Mesenchymal stem cell (in vitro differentiated cells and primary cell): ENCODE results near the gene RABGEF1.

Experiments used
- DNase-seq: peaks from one replicate; pipeline ENCODE4 v3.0.0-alpha.2; 2013
- H2AFZ ChIP-seq: one replicate; pipeline ENCODE4 v1.6.1; 2013; ENCODE audit warnings: low read depth, mild to moderate bottlenecking, control low read depth, inconsistent platforms, low read length, moderate library complexity
- H2AK5ac ChIP-seq: 2 replicates; pipeline ENCODE4 v1.6.1; 2013; ENCODE audit warnings: low read length, moderate library complexity, mild to moderate bottlenecking, inconsistent platforms; ENCODE audit not compliant: severe bottlenecking
- H2BK120ac ChIP-seq: one replicate; pipeline ENCODE4 v1.6.1; 2013; ENCODE audit warnings: low read depth, mild to moderate bottlenecking, inconsistent platforms, low read length, moderate library complexity
- H2BK12ac ChIP-seq, 2 experiments: one replicate each; pipeline ENCODE4 v1.6.1; 2013; ENCODE audit warnings: inconsistent platforms in 2 of 2, low read length in 2 of 2, mild to moderate bottlenecking in 2 of 2, moderate library complexity in 2 of 2, control low read depth in 1 of 2
- H2BK15ac ChIP-seq: one replicate; pipeline ENCODE4 v1.6.1; 2013; ENCODE audit warnings: mild to moderate bottlenecking, low read depth, inconsistent platforms; ENCODE audit not compliant: poor library complexity, severe bottlenecking
- H2BK5ac ChIP-seq: 2 replicates; pipeline ENCODE4 v1.6.1; 2013; ENCODE audit warnings: low read depth, mild to moderate bottlenecking, low read length, control low read depth, inconsistent platforms; ENCODE audit not compliant: poor library complexity, severe bottlenecking
- H3K14ac ChIP-seq, 2 experiments: one replicate each; pipeline ENCODE4 v1.6.1; 2013; ENCODE audit warnings: inconsistent platforms in 2 of 2, low read length in 2 of 2, control low read depth in 1 of 2, mild to moderate bottlenecking in 1 of 2, moderate library complexity in 1 of 2
- H3K18ac ChIP-seq, 2 experiments: one replicate each; pipeline ENCODE4 v1.6.1; 2013; ENCODE audit warnings: inconsistent platforms in 2 of 2, low read length in 2 of 2, control low read depth in 1 of 2, low read depth in 1 of 2, mild to moderate bottlenecking in 1 of 2
- H3K23ac ChIP-seq, 2 experiments: one replicate each; pipeline ENCODE4 v1.6.1; 2013; ENCODE audit warnings: inconsistent platforms in 2 of 2, low read length in 2 of 2, mild to moderate bottlenecking in 2 of 2, moderate library complexity in 2 of 2, control low read depth in 1 of 2
- H3K27ac ChIP-seq: 2 replicates; pipeline ENCODE4 v1.5.1; 2013; ENCODE audit warnings: mild to moderate bottlenecking, moderate library complexity, low read length, control low read depth, inconsistent platforms; ENCODE audit not compliant: poor library complexity, severe bottlenecking
- H3K27me3 ChIP-seq, 2 experiments: 2 replicates each; pipeline versions ENCODE4 v1.6.1 to v1.7.0; 2013; ENCODE audit warnings: low read length in 2 of 2, mild to moderate bottlenecking in 2 of 2, moderate library complexity in 2 of 2, control low read depth in 1 of 2, inconsistent platforms in 1 of 2; ENCODE audit not compliant: control insufficient read depth in 1 of 2, insufficient read depth in 1 of 2
- H3K36me3 ChIP-seq, 2 experiments: 2 replicates each; pipeline versions ENCODE4 v1.6.1 to v1.7.0; 2013; ENCODE audit warnings: low read length in 2 of 2, control low read depth in 1 of 2, inconsistent platforms in 1 of 2, low read depth in 1 of 2, mild to moderate bottlenecking in 1 of 2; ENCODE audit not compliant: insufficient read depth in 2 of 2, control insufficient read depth in 1 of 2
- H3K4ac ChIP-seq, 2 experiments: one replicate each; pipeline ENCODE4 v1.6.1; 2013; ENCODE audit warnings: inconsistent platforms in 2 of 2, low read length in 2 of 2, mild to moderate bottlenecking in 2 of 2, moderate library complexity in 2 of 2, control low read depth in 1 of 2, low read depth in 1 of 2
- H3K4me1 ChIP-seq: 2 replicates; pipeline ENCODE4 v1.6.1; 2013; ENCODE audit warnings: low read depth, low read length, control low read depth; ENCODE audit not compliant: control insufficient read depth, insufficient read depth
- H3K4me2 ChIP-seq: 2 replicates; pipeline ENCODE4 v1.6.1; 2013; ENCODE audit warnings: low read length, mild to moderate bottlenecking, inconsistent platforms; ENCODE audit not compliant: poor library complexity, severe bottlenecking
- H3K4me3 ChIP-seq, 2 experiments: 2 replicates each; pipeline versions ENCODE4 v1.5.1 to v1.7.0; 2013; ENCODE audit warnings: low read length in 2 of 2, mild to moderate bottlenecking in 2 of 2, control low read depth in 1 of 2, low read depth in 1 of 2; ENCODE audit not compliant: insufficient read depth in 1 of 2
- H3K79me1 ChIP-seq: replicated peaks from 2 replicates; pipeline ENCODE4 v1.6.1; 2013; ENCODE audit warnings: mild to moderate bottlenecking, control low read depth, low read length, inconsistent platforms; ENCODE audit not compliant: poor library complexity, severe bottlenecking
- H3K9ac ChIP-seq: 2 replicates; pipeline ENCODE4 v1.7.0; 2013; ENCODE audit warnings: mild to moderate bottlenecking, low read length, moderate library complexity
- H3K9me3 ChIP-seq: 2 replicates; pipeline ENCODE4 v1.7.0; 2013; ENCODE audit warnings: mild to moderate bottlenecking, low read length; ENCODE audit not compliant: control insufficient read depth
- H4K8ac ChIP-seq: one replicate; pipeline ENCODE4 v1.6.1; 2013; ENCODE audit warnings: inconsistent platforms, mild to moderate bottlenecking, low read length, moderate library complexity
- H4K91ac ChIP-seq: one replicate; pipeline ENCODE4 v1.6.1; 2013; ENCODE audit warnings: mild to moderate bottlenecking, low read length, inconsistent platforms
- WGBS: methylation state at CpG from one replicate; pipeline ENCODE4 v1.1.7; 2013; ENCODE audit warnings: mixed read lengths; 5-methylcytosine and 5-hydroxymethylcytosine counted together

The RABGEF1 gene

GRCh38 chr7:66837661-66838060 is 97.1 kb downstream of the RABGEF1 start:
- Histone ChIP-seq H2BK120ac (no peak overlapping the region), H3K14ac (no peak overlapping the region), H2BK5ac (no peak overlapping the region), H3K79me1 (no peaks in the 10 kb centered on the region), H2BK15ac (no peak overlapping the region), H3K36me3 (no peaks in the 10 kb centered on the region), H2AFZ (no peak overlapping the region), H3K9me3 (no peaks in the 10 kb centered on the region), H3K4me3 (no peak overlapping the region), H3K4me2 (no peak overlapping the region), H2BK12ac (no peak overlapping the region), H3K4ac (no peak overlapping the region), H3K23ac (no peak overlapping the region), H3K27me3 (no peaks in the 10 kb centered on the region), H3K4me1 (no peaks in the 10 kb centered on the region), H3K18ac (no peak overlapping the region), H2AK5ac (no peak overlapping the region), H3K27ac (no peak overlapping the region), H3K9ac (no peak overlapping the region), H4K91ac (no peak overlapping the region), H4K8ac (no peak overlapping the region)
- no peak for DNase-seq
- 91% methylated on average over 9 of the region's 9 CpGs for WGBS

DNA sequence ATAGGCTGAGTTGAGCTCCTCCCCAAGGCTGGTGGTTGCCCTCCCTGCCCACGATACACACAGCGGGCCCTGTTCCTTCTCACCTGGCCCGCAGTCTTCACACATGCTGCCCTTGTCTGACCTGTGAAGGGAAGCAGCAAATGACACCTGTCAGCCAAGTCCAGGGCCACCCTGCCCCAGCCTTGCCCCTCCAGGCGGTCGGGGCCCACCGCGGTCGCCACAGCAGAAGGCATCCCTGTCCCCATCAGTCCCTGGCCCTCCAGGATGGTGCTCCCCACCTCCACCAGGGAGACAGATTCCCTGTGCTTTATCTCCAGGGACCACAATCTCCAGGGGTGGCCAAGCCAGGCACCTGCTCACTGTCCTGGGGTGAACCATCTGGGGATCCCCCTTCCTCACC is 99.3 kb downstream of the RABGEF1 start:
- H3K79me1 ChIP-seq: no peaks in the 10 kb centered on the region
- no peak overlapping the region for H3K4ac ChIP-seq
- H2BK15ac ChIP-seq: no peak overlapping the region
- H2AFZ ChIP-seq: no peak overlapping the region
- H2AK5ac ChIP-seq: no peak overlapping the region
- no peak overlapping the region for H2BK12ac ChIP-seq
- H3K4me2 ChIP-seq: no peak overlapping the region
- no peak overlapping the region for H3K9ac ChIP-seq
- H3K9me3 ChIP-seq: no peaks in the 10 kb centered on the region
- H2BK120ac ChIP-seq: no peak overlapping the region
- H3K27me3 ChIP-seq: no peaks in the 10 kb centered on the region
- H4K8ac ChIP-seq: no peak overlapping the region
- WGBS: 93% methylated on average over 8 of the region's 8 CpGs
- H3K14ac ChIP-seq: no peak overlapping the region
- no peak overlapping the region for H3K27ac ChIP-seq
- H3K4me1 ChIP-seq: no peaks in the 10 kb centered on the region
- no peaks in the 10 kb centered on the region for H3K36me3 ChIP-seq
- H3K23ac ChIP-seq: no peak overlapping the region
- DNase-seq: no peak
- no peak overlapping the region for H2BK5ac ChIP-seq
- no peak overlapping the region for H4K91ac ChIP-seq
- no peak overlapping the region for H3K4me3 ChIP-seq
- no peak overlapping the region for H3K18ac ChIP-seq

- Histone ChIP-seq H2BK15ac (no peak overlapping the region), H3K4me2 (no peak overlapping the region), H3K4me1 (peaks cover under 1% of the 10 kb centered on the region), H3K23ac (no peak overlapping the region), H2BK5ac (no peak overlapping the region), H3K79me1 (peaks cover under 1% of the 10 kb centered on the region), H3K4me3 (no peak overlapping the region), H3K9ac (no peak overlapping the region), H3K27ac (no peak overlapping the region), H4K91ac (no peak overlapping the region), H4K8ac (no peak overlapping the region), H3K36me3 (no peaks in the 10 kb centered on the region), H3K18ac (no peak overlapping the region), H2AK5ac (no peak overlapping the region), H3K9me3 (no peaks in the 10 kb centered on the region), H2AFZ (no peak overlapping the region), H2BK120ac (no peak overlapping the region), H3K27me3 (no peaks in the 10 kb centered on the region), H3K14ac (no peak overlapping the region), H2BK12ac (no peak overlapping the region), H3K4ac (no peak overlapping the region)
- DNase-seq: no peak
- WGBS: 94% methylated on average over 5 of the region's 5 CpGs
Observed at GRCh38 chr7:66840316-66840715, 99.8 kb downstream of the RABGEF1 start.

GRCh38 chr7:66841898-66842297 is 101.4 kb downstream of the RABGEF1 start:
- no peaks in the 10 kb centered on the region for H3K36me3 ChIP-seq
- H3K9me3 ChIP-seq: no peaks in the 10 kb centered on the region
- no peak overlapping the region for H3K4me3 ChIP-seq
- no peak overlapping the region for H3K23ac ChIP-seq
- peaks cover 7% of the 10 kb centered on the region for H3K79me1 ChIP-seq
- no peaks in the 10 kb centered on the region for H3K27me3 ChIP-seq
- H2BK12ac ChIP-seq: no peak overlapping the region
- no peak overlapping the region for H4K91ac ChIP-seq
- H3K4me2 ChIP-seq: no peak overlapping the region
- H3K27ac ChIP-seq: no peak overlapping the region
- H2BK5ac ChIP-seq: no peak overlapping the region
- H2BK120ac ChIP-seq: no peak overlapping the region
- 98% methylated on average over 4 of the region's 5 CpGs for WGBS
- H2AK5ac ChIP-seq: no peak overlapping the region
- H4K8ac ChIP-seq: no peak overlapping the region
- DNase-seq: no peak
- no peak overlapping the region for H2AFZ ChIP-seq
- no peak overlapping the region for H3K14ac ChIP-seq
- no peak overlapping the region for H2BK15ac ChIP-seq
- no peak overlapping the region for H3K18ac ChIP-seq
- peaks cover 5% of the 10 kb centered on the region for H3K4me1 ChIP-seq
- no peak overlapping the region for H3K4ac ChIP-seq
- no peak overlapping the region for H3K9ac ChIP-seq
